Ectodermal cell (in vitro differentiated cells): ENCODE data around the gene NTN3.

Experiments
- H3K27ac ChIP-seq: 2 replicates; pipeline ENCODE4 v1.7.0; 2013; ENCODE audit warnings: mild to moderate bottlenecking, low read depth, low read length; ENCODE audit not compliant: insufficient read depth, poor library complexity, severe bottlenecking
- H3K27me3 ChIP-seq: 2 replicates; pipeline ENCODE4 v1.7.0; 2013; ENCODE audit warnings: mild to moderate bottlenecking, low read length; ENCODE audit not compliant: insufficient read depth, control insufficient read depth, poor library complexity, severe bottlenecking
- H3K36me3 ChIP-seq: one replicate; pipeline ENCODE4 v1.7.0; 2013; ENCODE audit warnings: low read length; ENCODE audit not compliant: control insufficient read depth, insufficient read depth
- H3K4me1 ChIP-seq: one replicate; pipeline ENCODE4 v1.7.0; 2013; ENCODE audit warnings: low read length; ENCODE audit not compliant: control insufficient read depth, insufficient read depth
- H3K4me3 ChIP-seq: 2 replicates; pipeline ENCODE4 v1.7.0; 2013; ENCODE audit warnings: low read depth, low read length, control low read depth; ENCODE audit not compliant: insufficient read depth
- H3K9me3 ChIP-seq: 2 replicates; pipeline ENCODE4 v1.7.0; 2013; ENCODE audit warnings: mild to moderate bottlenecking, low read length, moderate library complexity; ENCODE audit not compliant: control insufficient read depth
- WGBS, 2 experiments: methylation state at CpG; one replicate each; pipeline ENCODE4 v1.1.7; 2013; ENCODE audit warnings: missing lambda C conversion rate in 2 of 2; 5-methylcytosine and 5-hydroxymethylcytosine counted together

The NTN3 gene

DNA sequence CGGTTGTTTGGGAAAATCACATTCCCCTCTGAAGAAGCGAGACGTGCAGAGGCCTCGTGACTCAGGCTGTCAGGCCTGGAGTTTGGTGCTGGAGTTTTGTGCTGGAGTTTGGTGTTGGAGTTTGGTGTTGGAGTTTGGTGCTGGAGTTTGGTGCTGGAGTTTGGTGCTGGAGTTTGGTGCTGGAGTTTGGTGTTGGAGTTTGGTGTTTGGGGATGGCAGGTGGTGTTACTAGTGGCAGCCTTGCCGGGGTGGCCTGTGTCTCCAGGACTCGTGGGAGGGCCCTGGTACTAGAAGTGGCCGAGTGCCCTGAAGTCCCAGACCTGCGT, 16.4 kb downstream of the NTN3 start:
- Histone ChIP-seq H3K27me3 (no peaks in the 10 kb centered on the region), H3K4me3 (no peak overlapping the region), H3K4me1 (peaks cover 4% of the 10 kb centered on the region), H3K9me3 (no peaks in the 10 kb centered on the region), H3K36me3 (no peaks in the 10 kb centered on the region), H3K27ac (no peak overlapping the region)
- 90 to 93% methylated on average over 8 of the region's 8 CpGs for WGBS, 2 experiments

DNA sequence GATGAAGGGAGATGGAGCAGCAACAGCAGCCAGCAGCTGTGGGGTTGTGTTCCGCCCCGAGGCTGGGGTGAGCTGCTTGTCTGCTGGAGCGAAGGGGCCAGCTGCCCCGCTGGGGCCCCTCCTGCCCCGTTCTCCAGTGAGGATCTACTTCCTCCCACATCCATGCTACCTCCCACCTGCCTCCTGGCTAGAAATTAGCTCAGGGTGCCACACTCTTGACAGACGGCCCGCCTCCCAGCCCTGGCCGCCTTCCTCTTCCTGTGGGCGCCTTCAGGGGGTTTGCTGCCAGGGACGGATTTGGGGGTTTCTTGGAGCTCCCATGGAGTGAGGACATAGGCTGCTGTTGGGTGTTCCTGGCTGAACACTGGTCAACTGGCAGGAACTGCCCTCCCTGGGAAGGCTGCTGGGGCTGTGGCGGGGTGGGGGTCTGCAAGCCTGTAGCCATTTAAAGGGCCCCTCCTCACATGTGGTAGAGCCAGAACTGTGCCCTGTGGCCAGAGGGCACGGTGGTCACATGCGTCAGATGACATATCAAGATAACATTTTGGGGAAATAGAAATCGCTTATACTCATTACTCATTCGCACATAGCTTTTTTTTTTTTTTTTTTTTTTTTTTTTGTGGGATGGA, 16.9 kb downstream of the NTN3 start:
- Histone ChIP-seq H3K4me3 (no peak overlapping the region), H3K36me3 (no peaks in the 10 kb centered on the region), H3K27ac (no peak overlapping the region), H3K27me3 (no peaks in the 10 kb centered on the region), H3K4me1 (peaks cover 4% of the 10 kb centered on the region), H3K9me3 (no peaks in the 10 kb centered on the region)
- WGBS, 2 experiments: 92% methylated on average over 13 to 15 of the region's 15 CpGs

- Histone ChIP-seq H3K9me3 (no peaks in the 10 kb centered on the region), H3K4me1 (peaks cover 4% of the 10 kb centered on the region), H3K4me3 (no peak overlapping the region), H3K27me3 (no peaks in the 10 kb centered on the region), H3K36me3 (no peaks in the 10 kb centered on the region), H3K27ac (no peak overlapping the region)
- 94% methylated on average over 16 of the region's 16 CpGs for WGBS, 2 experiments
Measured at GRCh38 chr16:2489581-2489980, 18.5 kb downstream of the NTN3 start.

GRCh38 chr16:2490190-2491105, 19.4 kb downstream of the NTN3 start:
- Histone ChIP-seq H3K27ac (no peak overlapping the region), H3K27me3 (no peaks in the 10 kb centered on the region), H3K4me1 (peaks cover 4% of the 10 kb centered on the region), H3K36me3 (no peaks in the 10 kb centered on the region), H3K9me3 (no peaks in the 10 kb centered on the region), H3K4me3 (no peak overlapping the region)
- WGBS, 2 experiments: 92 to 94% methylated on average over 23 of the region's 23 CpGs

- Histone ChIP-seq H3K9me3 (no peaks in the 10 kb centered on the region), H3K27ac (no peak overlapping the region), H3K36me3 (peaks cover 3% of the 10 kb centered on the region), H3K4me3 (no peak overlapping the region), H3K27me3 (no peaks in the 10 kb centered on the region), H3K4me1 (no peaks in the 10 kb centered on the region)
- 95 to 96% methylated on average over 13 of the region's 13 CpGs for WGBS, 2 experiments
Measured at GRCh38 chr16:2492292-2492691, 21.2 kb downstream of the NTN3 start.

GRCh38 chr16:2493605-2494004, 22.5 kb downstream of the NTN3 start:
- WGBS, 2 experiments: 94 to 96% methylated on average over 6 of the region's 6 CpGs

GRCh38 chr16:2494616-2495015, 23.5 kb downstream of the NTN3 start:
- Histone ChIP-seq H3K4me3 (no peak overlapping the region), H3K36me3 (peaks cover 4% of the 10 kb centered on the region), H3K27ac (no peak overlapping the region), H3K27me3 (no peaks in the 10 kb centered on the region), H3K9me3 (no peaks in the 10 kb centered on the region), H3K4me1 (no peaks in the 10 kb centered on the region)
- WGBS, 2 experiments: 85 to 96% methylated on average over 4 to 5 of the region's 5 CpGs

More at GRCh38 chr16:2493605-2494004, 22.5 kb downstream of the NTN3 start:
- Histone ChIP-seq H3K27me3 (no peaks in the 10 kb centered on the region), H3K4me1 (no peaks in the 10 kb centered on the region), H3K9me3 (no peaks in the 10 kb centered on the region), H3K36me3 (peaks cover 4% of the 10 kb centered on the region), H3K4me3 (no peak overlapping the region), H3K27ac (no peak overlapping the region)

DNA sequence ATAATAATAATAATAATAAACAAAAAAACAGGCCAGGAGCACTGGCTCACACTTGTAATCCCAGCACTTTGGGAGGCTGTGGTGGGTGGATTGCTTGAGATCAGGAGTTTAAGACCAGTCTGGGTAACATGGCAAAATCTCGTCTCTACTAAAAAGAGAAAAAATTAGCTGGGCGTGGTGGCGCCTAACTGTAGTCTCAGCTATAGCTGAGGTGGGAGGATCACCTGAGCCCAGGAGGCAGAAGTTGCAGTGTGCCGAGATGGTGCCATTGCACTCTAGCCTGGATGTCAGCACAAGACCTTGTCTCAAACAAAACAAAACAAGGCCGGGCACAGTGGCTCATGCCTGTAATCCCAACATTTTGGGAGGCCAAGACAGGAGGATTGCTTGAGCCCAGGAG, 23.9 kb downstream of the NTN3 start:
- 94% methylated on average over 5 of the region's 5 CpGs for WGBS, 2 experiments
- no peaks in the 10 kb centered on the region for H3K9me3 ChIP-seq
- no peak overlapping the region for H3K4me3 ChIP-seq
- no peak overlapping the region for H3K27ac ChIP-seq
- no peaks in the 10 kb centered on the region for H3K27me3 ChIP-seq
- no peaks in the 10 kb centered on the region for H3K4me1 ChIP-seq
- H3K36me3 ChIP-seq: peaks cover 4% of the 10 kb centered on the region

DNA sequence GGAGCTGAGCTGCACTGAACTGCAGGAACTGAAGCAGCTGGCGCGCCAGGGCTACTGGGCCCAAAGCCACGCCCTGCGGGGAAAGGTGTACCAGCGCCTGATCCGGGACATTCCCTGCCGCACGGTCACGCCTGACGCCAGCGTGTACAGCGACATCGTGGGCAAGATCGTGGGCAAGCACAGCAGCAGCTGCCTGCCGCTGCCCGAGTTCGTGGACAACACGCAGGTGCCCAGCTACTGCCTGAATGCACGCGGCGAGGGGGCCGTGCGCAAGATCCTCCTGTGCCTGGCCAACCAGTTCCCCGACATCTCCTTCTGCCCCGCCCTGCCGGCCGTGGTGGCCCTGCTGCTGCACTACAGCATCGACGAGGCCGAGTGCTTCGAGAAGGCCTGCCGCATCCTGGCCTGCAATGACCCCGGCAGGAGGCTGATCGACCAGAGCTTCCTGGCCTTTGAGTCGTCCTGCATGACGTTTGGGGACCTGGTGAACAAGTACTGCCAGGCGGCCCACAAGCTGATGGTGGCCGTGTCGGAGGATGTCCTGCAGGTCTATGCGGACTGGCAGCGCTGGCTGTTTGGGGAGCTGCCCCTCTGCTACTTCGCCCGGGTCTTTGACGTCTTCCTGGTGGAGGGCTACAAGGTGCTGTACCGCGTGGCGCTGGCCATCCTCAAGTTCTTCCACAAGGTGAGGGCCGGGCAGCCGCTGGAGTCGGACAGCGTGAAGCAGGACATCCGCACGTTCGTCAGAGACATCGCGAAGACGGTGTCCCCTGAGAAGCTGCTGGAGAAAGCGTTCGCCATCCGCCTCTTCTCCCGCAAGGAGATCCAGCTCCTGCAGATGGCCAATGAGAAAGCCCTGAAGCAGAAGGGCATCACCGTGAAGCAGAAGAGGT, 25.4 kb downstream of the NTN3 start:
- Histone ChIP-seq H3K36me3 (peaks cover 4% of the 10 kb centered on the region), H3K27ac (no peak overlapping the region), H3K9me3 (no peaks in the 10 kb centered on the region), H3K27me3 (no peaks in the 10 kb centered on the region), H3K4me3 (no peak overlapping the region), H3K4me1 (no peaks in the 10 kb centered on the region)
- WGBS, 2 experiments: 95 to 96% methylated on average over 62 of the region's 62 CpGs

DNA sequence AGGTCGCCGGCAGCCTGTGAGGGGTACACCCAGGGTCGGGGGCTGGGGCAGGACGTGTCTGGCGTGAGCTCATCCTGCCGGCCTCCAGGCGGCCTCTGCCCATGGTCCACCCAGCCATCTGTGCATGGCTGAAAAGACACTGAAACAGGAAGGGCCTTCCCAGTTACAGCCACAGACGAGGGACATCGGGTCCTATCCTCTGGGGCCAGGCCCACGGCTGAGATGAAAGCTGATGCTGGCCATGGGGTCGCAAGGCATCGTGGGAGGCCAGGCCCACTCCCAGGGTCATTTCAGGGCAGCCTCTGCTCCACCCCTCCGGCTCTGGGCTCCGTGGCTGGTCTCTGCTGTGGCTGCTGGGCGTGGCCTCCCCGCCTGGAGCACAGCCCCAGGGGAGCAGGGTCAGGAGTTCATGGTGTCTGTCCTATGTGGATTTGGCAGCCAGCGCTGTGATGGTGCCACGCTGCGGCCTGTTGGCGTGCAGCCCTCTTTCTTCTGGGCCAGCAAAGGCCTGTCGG, 26.1 kb downstream of the NTN3 start:
- WGBS, 2 experiments: 90 to 91% methylated on average over 21 of the region's 21 CpGs
- Histone ChIP-seq H3K27ac (no peak overlapping the region), H3K36me3 (peaks cover 4% of the 10 kb centered on the region), H3K27me3 (no peaks in the 10 kb centered on the region), H3K4me1 (peaks cover 5% of the 10 kb centered on the region), H3K9me3 (no peaks in the 10 kb centered on the region), H3K4me3 (no peak overlapping the region)
